Activated T-helper 2 cell treated with anti-CD3 and anti-CD28 coated beads, Interferon-gamma antibody, Interleukin-2, Interleukin-4, amounts not matched to agents 10 μg/mL and 5 μg/mL and 100 μg/mL, durations not matched to agents 14 hours and 24 hours and 36 hours (primary cell): ENCODE data around the gene PIGB. TPM values are rescaled to one million over a fixed set of nuclear protein-coding genes. Genes with fewer than 3 reads are reported as not detected.

Source experiments
- DNase-seq: peaks from one replicate; pipeline ENCODE4 v3.0.0; 2021; ENCODE audit warnings: low spot score
- H3K27ac Mint-ChIP-seq: one replicate; pipeline ENCODE4 v1.8.0; 2021; ENCODE audit warnings: mixed read lengths
- H3K27me3 Mint-ChIP-seq: one replicate; pipeline ENCODE4 v1.8.0; 2021; ENCODE audit warnings: low read depth, mixed read lengths
- H3K36me3 Mint-ChIP-seq: one replicate; pipeline ENCODE4 v1.8.0; 2021; ENCODE audit warnings: low read depth, mixed read lengths
- H3K4me1 Mint-ChIP-seq: one replicate; pipeline ENCODE4 v1.8.0; 2021; ENCODE audit warnings: low read depth, mixed read lengths
- H3K4me3 Mint-ChIP-seq: one replicate; pipeline ENCODE4 v1.8.0; 2021; ENCODE audit warnings: low read depth, mild to moderate bottlenecking, moderate library complexity, mixed read lengths
- H3K9me3 Mint-ChIP-seq: one replicate; pipeline ENCODE4 v1.8.0; 2021; ENCODE audit warnings: mixed read lengths
- intact Hi-C: fragments of 100-400 bp; cut with micrococcal nuclease; formaldehyde crosslinking; loops from one replicate; pipeline ENCODE4 v1.15.1; 2023
- total RNA-seq: library from RNA; stranded (reverse); gene quantifications from 2 replicates; pipeline ENCODE4 v1.2.3, GENCODE V29; 2022

The PIGB gene
- total RNA-seq, 1 donor from 2014 or later = 19.7 TPM

DNA sequence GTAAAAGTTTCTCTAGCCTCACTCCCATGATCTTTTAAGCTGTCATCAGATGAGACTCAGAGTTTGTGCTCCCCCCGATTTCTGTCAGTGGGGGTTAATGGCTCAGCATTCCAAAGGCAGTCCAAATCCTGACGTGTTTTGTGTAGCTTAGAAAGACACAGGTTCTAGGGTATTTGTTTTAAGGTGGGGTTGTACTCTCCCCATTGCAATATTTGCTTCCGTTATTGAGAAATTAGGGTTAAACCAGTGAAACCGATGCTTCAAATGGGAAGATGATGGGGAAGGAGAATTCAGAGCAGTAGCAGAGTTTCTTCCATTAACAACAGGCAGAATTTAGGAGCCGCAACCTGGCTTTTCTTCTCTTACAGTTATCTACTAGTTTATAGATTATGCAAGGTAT lies 3.4 kb downstream of the PIGB start:
- no peak overlapping the region for H3K4me3 Mint-ChIP-seq

DNA sequence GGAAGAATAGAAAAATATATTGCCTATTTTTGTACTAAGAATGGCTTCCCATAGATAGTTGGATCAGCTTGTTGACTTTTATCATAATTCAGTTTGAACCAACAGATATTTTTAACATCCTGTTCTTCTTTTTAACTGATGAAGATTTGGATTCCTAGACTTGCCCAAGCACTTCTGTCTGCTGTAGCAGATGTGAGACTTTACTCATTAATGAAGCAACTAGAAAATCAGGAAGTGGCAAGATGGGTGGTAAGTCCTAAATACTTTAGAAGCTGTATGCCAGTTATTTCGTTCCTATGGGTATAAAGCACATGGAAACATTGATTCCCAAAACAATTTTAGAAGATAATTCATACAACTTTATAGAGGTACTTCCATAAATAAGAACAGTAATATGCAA lies 8.4 kb downstream of the PIGB start:
- intact Hi-C loops = no loop called here
- Mint-ChIP-seq H3K27me3 (no peaks in the 10 kb centered on the region), H3K36me3 (peaks cover 33% of the 10 kb centered on the region), H3K4me1 (peaks cover 5% of the 10 kb centered on the region), H3K4me3 (no peak overlapping the region), H3K9me3 (no peaks in the 10 kb centered on the region), H3K27ac (no peak overlapping the region)
- no peak for DNase-seq

More for the DNA sequence above, 3.4 kb downstream of the PIGB start:
- Mint-ChIP-seq H3K4me1 (peaks cover 28% of the 10 kb centered on the region), H3K27me3 (no peaks in the 10 kb centered on the region), H3K27ac (no peak overlapping the region), H3K36me3 (peaks cover 33% of the 10 kb centered on the region), H3K9me3 (no peaks in the 10 kb centered on the region)
- intact Hi-C loops = no loop called here
- no peak for DNase-seq

DNA sequence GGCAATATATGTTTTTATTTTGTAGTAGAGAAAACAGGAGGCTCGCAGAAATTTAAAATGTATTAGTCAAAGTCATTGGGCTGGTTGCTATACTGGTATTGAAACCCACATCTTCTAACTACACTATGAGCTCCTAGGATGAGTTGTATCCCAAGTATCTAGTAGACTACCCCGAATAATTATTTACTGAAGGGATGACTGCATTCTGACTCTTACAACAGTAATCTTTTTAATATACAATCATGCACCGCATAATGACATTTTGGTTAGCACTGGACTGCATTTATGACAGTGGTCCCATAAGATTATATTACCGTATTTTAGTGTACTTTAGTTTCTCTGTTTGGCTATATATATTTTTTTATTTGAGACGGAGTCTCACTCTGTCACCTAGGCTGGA lies 15.3 kb downstream of the PIGB start:
- no peak overlapping the region for H3K27ac Mint-ChIP-seq
- H3K9me3 Mint-ChIP-seq = no peaks in the 10 kb centered on the region
- DNase-seq = no peak
- H3K36me3 Mint-ChIP-seq = peaks cover 40% of the 10 kb centered on the region
- intact Hi-C loops = no loop called here
- no peaks in the 10 kb centered on the region for H3K27me3 Mint-ChIP-seq
- H3K4me3 Mint-ChIP-seq = no peak overlapping the region
- H3K4me1 Mint-ChIP-seq = no peaks in the 10 kb centered on the region

DNA sequence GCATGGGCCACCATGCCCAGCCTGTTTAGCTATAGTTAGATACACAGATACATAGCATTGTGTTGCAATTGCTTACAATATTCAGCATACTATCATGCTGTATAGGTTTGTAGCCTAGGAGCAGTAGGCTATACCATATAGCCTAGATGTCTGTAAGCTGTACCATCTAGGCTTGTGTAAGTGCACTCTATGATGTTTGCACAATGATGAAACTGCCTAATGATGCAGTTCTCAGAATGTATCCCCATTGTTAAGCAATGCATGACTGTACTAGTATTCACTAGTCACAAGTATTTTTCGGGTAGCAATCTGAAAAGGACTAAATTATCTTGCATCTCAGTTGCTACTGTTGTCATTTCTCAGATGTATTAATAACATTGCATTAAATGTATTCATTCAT lies 16.0 kb downstream of the PIGB start:
- no peaks in the 10 kb centered on the region for H3K27me3 Mint-ChIP-seq
- no peaks in the 10 kb centered on the region for H3K4me1 Mint-ChIP-seq
- intact Hi-C loops = no loop called here
- no peaks in the 10 kb centered on the region for H3K9me3 Mint-ChIP-seq
- no peak for DNase-seq
- H3K27ac Mint-ChIP-seq = no peak overlapping the region
- H3K36me3 Mint-ChIP-seq = peaks cover 43% of the 10 kb centered on the region
- H3K4me3 Mint-ChIP-seq = no peak overlapping the region

DNA sequence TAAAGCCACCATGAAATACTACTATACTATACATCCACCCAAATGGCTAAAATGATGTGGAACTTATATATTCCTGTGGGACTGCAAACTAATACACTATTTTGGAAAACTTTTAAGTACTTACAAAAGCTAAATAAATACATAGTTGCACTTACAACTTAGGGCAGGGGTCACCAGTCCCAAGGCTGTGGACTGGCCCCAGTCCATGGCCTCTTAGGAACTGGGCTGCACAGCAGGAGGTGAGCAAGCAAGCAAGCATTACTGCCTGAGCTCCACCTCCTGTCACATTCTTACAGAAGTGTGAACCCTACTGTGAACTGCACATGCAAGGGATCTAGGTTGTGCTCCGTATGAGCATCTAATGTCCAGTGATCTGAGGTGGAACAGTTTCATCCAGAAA lies 18.1 kb downstream of the PIGB start:
- intact Hi-C loops = no loop called here
- no peaks in the 10 kb centered on the region for H3K9me3 Mint-ChIP-seq
- no peaks in the 10 kb centered on the region for H3K27me3 Mint-ChIP-seq
- H3K4me3 Mint-ChIP-seq = no peak overlapping the region
- no peaks in the 10 kb centered on the region for H3K4me1 Mint-ChIP-seq
- H3K36me3 Mint-ChIP-seq = peaks cover 32% of the 10 kb centered on the region
- DNase-seq = no peak
- no peak overlapping the region for H3K27ac Mint-ChIP-seq

DNA sequence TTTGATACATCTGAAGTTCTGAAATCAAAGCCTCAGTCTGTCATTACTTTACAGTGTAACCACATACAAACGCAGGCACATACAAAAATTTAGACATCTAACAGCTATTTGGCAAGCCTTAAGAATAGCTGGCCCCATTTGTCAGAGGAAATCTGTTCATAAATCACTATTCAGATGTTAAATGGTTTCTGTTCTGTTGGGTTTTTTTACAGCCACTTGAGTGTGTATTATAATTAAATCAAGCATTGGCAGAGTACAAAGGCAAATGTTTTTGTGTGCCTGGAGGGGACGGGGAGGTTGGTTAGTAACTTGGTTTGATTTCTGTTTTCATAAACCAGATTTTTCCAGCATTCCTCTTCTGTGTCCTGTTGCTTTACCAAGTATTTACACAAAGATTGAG lies 24.1 kb downstream of the PIGB start:
- Mint-ChIP-seq H3K9me3 (no peaks in the 10 kb centered on the region), H3K27ac (no peak overlapping the region), H3K36me3 (peaks cover 41% of the 10 kb centered on the region), H3K4me1 (no peaks in the 10 kb centered on the region), H3K27me3 (no peaks in the 10 kb centered on the region), H3K4me3 (no peak overlapping the region)
- no peak for DNase-seq
- intact Hi-C loops = no loop called here

- Mint-ChIP-seq H3K27me3 (no peaks in the 10 kb centered on the region), H3K4me3 (no peak overlapping the region), H3K4me1 (no peaks in the 10 kb centered on the region), H3K27ac (no peak overlapping the region), H3K36me3 (peaks cover 43% of the 10 kb centered on the region), H3K9me3 (no peaks in the 10 kb centered on the region)
- no peak for DNase-seq
- intact Hi-C loops = no loop called here
Observed at GRCh38 chr15:55344206-55344605, 25.2 kb downstream of the PIGB start.

GRCh38 chr15:55348281-55348778 lies 29.3 kb downstream of the PIGB start:
- H3K4me1 Mint-ChIP-seq = no peaks in the 10 kb centered on the region
- no peak overlapping the region for H3K4me3 Mint-ChIP-seq
- intact Hi-C loops = no loop called here
- DNase-seq = no peak
- no peaks in the 10 kb centered on the region for H3K9me3 Mint-ChIP-seq
- H3K27ac Mint-ChIP-seq = no peak overlapping the region
- peaks cover 44% of the 10 kb centered on the region for H3K36me3 Mint-ChIP-seq
- no peaks in the 10 kb centered on the region for H3K27me3 Mint-ChIP-seq

DNA sequence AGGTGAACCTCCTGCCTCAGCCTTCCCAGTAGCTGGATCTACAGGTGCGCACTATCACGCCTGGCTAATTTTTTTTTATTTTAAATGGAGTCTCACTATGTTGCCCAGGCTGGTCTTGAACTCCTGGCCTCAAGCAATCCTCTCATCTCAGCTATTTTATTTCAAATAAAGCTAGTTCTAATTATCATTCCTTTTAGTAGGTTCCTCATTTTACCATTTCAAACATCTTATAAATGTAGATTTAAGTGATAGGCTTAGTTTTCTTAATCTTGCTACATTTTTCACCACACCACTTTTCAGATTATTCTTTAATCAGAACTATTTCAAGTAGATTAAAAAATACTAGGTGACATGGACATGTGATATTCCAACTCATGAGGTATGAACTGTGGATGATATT lies 30.3 kb downstream of the PIGB start:
- Mint-ChIP-seq H3K36me3 (peaks cover 36% of the 10 kb centered on the region), H3K27ac (no peak overlapping the region), H3K9me3 (no peaks in the 10 kb centered on the region), H3K27me3 (no peaks in the 10 kb centered on the region), H3K4me3 (no peak overlapping the region), H3K4me1 (no peaks in the 10 kb centered on the region)
- intact Hi-C loops = no loop called here
- DNase-seq = no peak

DNA sequence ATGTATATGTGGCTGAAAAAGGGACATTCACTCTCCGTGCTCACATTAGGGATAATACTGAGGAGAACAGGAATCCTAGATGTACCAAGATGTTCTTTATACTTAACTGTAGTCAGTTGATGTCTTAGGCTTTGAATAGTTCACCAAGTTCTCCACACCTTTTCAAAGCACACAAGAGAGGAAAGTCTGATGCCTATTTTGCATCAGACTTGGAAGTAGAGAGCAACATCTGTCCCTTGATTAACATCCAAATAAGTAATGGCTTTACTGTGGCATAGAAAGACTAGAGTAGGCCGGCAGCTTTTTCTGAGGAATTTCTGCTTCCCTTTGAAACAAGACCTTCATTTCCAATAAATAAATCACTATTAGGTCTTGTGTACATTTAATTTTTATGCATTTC lies 34.0 kb downstream of the PIGB start:
- Mint-ChIP-seq H3K36me3 (peaks cover 34% of the 10 kb centered on the region), H3K4me1 (no peaks in the 10 kb centered on the region), H3K9me3 (no peaks in the 10 kb centered on the region), H3K4me3 (no peak overlapping the region), H3K27me3 (no peaks in the 10 kb centered on the region), H3K27ac (no peak overlapping the region)
- intact Hi-C loops = no loop called here
- DNase-seq = no peak

DNA sequence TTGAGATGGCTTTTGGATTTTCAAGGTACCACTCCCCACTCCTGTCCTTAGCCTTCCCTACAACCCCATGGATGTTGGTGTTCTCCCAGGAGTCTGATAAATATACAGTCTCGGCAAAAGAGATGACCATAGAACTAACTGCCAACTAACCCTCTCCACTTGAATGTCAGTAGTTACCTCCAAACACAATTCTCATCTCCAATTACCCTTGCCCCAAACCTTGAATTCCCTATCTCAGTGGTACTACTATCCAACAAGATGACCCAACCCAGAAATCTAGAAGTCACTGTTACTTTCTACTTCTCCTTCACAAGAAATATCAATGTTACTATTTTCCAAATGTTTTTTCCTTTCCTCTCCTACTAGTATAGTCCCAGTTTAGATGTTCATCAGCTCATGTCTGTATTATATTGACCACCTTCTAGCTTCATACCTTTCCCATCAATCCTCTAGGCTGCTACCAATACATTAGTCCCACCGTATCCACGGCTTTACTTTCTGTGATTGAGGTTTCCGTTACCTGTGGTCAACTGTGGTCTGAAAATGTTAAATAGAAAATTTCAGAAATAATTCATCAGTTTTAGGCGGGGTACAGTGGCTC lies 38.1 kb downstream of the PIGB start:
- intact Hi-C loops = loop anchor here (5.0 kb wide), 1 partner anchor 50 kb away; the partner anchor contains the start of genes CCPG1 and PIERCE2
- H3K36me3 Mint-ChIP-seq = peaks cover 28% of the 10 kb centered on the region
- H3K9me3 Mint-ChIP-seq = no peaks in the 10 kb centered on the region
- DNase-seq = no peak
- H3K27me3 Mint-ChIP-seq = no peaks in the 10 kb centered on the region
- H3K27ac Mint-ChIP-seq = no peak overlapping the region
- no peaks in the 10 kb centered on the region for H3K4me1 Mint-ChIP-seq
- no peak overlapping the region for H3K4me3 Mint-ChIP-seq

DNA sequence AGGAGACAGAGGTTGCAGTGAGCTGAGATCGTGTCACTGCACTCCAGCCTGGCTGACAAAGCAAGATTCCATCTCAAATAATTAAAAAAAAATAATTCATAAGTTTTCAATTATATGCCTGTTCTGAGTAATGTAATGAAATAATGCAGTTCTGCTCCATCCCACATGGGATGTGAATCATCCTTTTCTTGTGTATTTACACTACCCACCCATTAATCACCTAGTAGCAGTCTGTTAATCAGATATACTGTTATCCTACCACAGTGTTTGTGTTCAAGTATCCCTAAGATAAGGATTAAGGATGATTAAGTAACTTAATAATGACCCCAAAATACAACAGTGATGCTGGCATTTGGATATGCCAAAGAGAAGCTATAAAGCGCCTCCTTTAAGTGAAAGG lies 38.8 kb downstream of the PIGB start:
- intact Hi-C loops = loop anchor here (5.0 kb wide), 1 partner anchor 50 kb away; the partner anchor contains the start of genes CCPG1 and PIERCE2
- H3K9me3 Mint-ChIP-seq = no peaks in the 10 kb centered on the region
- H3K4me1 Mint-ChIP-seq = no peaks in the 10 kb centered on the region
- no peaks in the 10 kb centered on the region for H3K27me3 Mint-ChIP-seq
- H3K36me3 Mint-ChIP-seq = peaks cover 28% of the 10 kb centered on the region
- no peak overlapping the region for H3K4me3 Mint-ChIP-seq
- H3K27ac Mint-ChIP-seq = no peak overlapping the region
- DNase-seq = no peak

DNA sequence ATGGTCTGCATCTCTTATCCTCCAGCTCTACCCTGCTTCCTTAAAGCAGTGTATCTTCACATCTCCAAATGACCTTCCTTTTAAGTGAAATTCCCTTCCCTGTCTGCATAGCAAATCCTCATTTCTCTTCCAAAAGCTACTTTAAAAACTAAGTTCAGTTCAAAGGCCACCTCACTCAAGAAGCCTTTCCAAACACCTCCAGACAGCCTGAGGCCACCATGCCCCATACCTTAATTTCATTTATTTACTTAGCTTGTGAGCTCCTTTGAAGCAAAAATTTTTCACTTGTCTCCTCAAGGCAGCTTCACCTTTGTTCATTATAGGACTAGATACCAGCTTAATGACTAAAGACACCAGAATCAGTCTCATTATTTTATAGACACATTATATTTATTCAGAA lies 39.4 kb downstream of the PIGB start:
- intact Hi-C loops = loop anchor here (5.0 kb wide), 1 partner anchor 49 kb away; the partner anchor contains the start of genes CCPG1 and PIERCE2
- Mint-ChIP-seq H3K27ac (no peak overlapping the region), H3K9me3 (no peaks in the 10 kb centered on the region), H3K36me3 (peaks cover 28% of the 10 kb centered on the region), H3K4me3 (no peak overlapping the region), H3K4me1 (no peaks in the 10 kb centered on the region), H3K27me3 (no peaks in the 10 kb centered on the region)
- DNase-seq = no peak

DNA sequence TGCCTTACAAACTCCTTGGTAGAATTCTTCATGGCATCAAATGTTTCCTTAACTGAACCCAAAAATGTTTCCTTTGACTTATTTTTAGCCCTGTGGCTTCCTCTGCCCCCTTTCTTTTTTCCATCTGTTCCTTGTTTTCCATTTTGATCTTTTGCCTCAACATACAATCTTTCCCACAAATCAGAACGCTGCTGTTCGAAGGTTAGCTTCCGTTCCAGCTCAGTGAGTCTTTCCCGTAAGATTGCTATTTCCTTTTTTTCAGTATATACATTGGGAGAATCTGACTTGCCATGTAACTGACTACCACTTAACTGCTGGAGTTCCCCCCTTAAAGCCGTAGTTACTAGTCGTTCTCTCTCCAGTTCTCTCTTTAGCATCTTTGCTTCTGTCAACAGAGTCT lies 41.2 kb downstream of the PIGB start:
- intact Hi-C loops = no loop called here
- Mint-ChIP-seq H3K9me3 (no peaks in the 10 kb centered on the region), H3K36me3 (peaks cover 26% of the 10 kb centered on the region), H3K27me3 (no peaks in the 10 kb centered on the region), H3K4me3 (no peak overlapping the region), H3K4me1 (no peaks in the 10 kb centered on the region), H3K27ac (no peak overlapping the region)
- no peak for DNase-seq
